A673 (cell line): ENCODE data around the gene MIER3.

Experiments used
- EZH2 ChIP-seq: fragments of 200-600 bp; sonication (generic); IDR thresholded peaks from 2 replicates; pipeline ENCODE4 v1.6.1; 2017; ENCODE audit warnings: borderline replicate concordance, low read depth, mild to moderate bottlenecking, mixed read lengths, antibody characterized with exemption, low read length; ENCODE audit not compliant: poor library complexity, severe bottlenecking
- TF ChIP-seq, protein P1 (sequence below): fragments of 300-800, 200-600 bp; sonication (generic); conservative IDR thresholded peaks from 2 replicates; pipeline ENCODE4 v1.5.1; 2017; ENCODE audit warnings: low read depth, mild to moderate bottlenecking, antibody characterized with exemption, low read length, moderate library complexity, mixed read lengths

DNA sequence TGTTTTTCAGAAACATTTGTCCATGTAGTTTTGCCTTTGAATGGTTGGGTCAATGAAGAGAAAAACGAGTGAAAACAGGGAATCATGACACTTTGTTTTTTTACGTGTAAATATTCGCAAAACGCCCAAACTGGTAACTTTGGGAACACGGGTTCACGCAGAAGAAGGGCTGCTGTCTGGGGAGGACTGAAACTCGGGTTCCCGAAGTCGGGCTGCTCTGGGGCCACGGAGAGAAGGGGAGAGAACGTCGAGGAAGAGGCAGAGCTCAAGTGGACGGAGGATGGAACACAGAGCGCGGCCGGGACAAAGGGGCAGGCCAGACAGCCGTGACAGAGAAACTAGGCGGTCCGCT lies 43.0 kb downstream of the MIER3 start:
- TF ChIP-seq, protein P1, sequence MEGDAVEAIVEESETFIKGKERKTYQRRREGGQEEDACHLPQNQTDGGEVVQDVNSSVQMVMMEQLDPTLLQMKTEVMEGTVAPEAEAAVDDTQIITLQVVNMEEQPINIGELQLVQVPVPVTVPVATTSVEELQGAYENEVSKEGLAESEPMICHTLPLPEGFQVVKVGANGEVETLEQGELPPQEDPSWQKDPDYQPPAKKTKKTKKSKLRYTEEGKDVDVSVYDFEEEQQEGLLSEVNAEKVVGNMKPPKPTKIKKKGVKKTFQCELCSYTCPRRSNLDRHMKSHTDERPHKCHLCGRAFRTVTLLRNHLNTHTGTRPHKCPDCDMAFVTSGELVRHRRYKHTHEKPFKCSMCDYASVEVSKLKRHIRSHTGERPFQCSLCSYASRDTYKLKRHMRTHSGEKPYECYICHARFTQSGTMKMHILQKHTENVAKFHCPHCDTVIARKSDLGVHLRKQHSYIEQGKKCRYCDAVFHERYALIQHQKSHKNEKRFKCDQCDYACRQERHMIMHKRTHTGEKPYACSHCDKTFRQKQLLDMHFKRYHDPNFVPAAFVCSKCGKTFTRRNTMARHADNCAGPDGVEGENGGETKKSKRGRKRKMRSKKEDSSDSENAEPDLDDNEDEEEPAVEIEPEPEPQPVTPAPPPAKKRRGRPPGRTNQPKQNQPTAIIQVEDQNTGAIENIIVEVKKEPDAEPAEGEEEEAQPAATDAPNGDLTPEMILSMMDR, result no peak
- no peak for TF ChIP-seq EZH2
